Coronary artery (tissue), 2 donors: ENCODE measurements around the gene CYP2S1.
"Not testable (repeated sequence)": the region's sequence is repeated elsewhere in the genome, so short reads cannot be mapped to it uniquely, and the experiment has no call there.

Source experiments
- DNase-seq: peaks from one replicate; pipeline ENCODE4 v3.0.0-alpha.2; 2017; ENCODE audit warnings: low spot score
- H3K27ac ChIP-seq, 2 donors: fragments of 200-600 bp; sonication (generic); one replicate each; pipeline ENCODE4 v1.5.1; 2016 to 2019
- H3K4me3 ChIP-seq: fragments of 200-600 bp; sonication (generic); 2 replicates; pipeline ENCODE4 v1.5.1; 2016; ENCODE audit warnings: mild to moderate bottlenecking, moderate library complexity
- CTCF ChIP-seq: fragments of 200-600 bp; sonication (generic); IDR thresholded peaks from one replicate; pipeline ENCODE4 v1.5.1; 2019; ENCODE audit warnings: antibody characterized with exemption

The CYP2S1 gene

DNA sequence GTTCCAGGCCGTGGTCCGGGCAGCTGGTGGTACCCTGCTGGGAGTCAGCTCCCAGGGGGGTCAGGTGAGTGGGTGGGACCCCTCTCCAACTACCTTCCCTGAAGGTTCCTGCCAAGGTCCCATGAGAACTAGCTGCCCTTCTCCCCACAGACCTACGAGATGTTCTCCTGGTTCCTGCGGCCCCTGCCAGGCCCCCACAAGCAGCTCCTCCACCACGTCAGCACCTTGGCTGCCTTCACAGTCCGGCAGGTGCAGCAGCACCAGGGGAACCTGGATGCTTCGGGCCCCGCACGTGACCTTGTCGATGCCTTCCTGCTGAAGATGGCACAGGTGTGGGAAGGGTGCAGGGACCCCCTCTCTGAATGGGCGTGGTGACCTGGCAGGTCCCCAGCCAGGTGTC lies 5.5 kb downstream of the CYP2S1 start:
- no peak for TF ChIP-seq CTCF
- H3K4me3 ChIP-seq: no peak overlapping the region
- no peak overlapping the region for H3K27ac ChIP-seq
- no peak for DNase-seq

DNA sequence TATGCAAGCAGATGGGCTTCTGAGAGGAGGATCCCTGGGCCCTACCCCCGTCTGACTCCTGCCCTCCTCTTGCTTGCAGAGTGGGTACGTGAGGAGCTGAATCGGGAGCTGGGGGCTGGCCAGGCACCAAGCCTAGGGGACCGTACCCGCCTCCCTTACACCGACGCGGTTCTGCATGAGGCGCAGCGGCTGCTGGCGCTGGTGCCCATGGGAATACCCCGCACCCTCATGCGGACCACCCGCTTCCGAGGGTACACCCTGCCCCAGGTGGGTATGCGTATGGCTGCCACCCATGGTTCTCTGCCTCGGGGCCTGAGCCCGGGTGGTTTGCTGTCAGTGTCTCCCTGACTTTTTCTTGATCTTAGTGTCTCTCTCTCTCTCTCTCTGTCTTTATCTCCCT lies 10.4 kb downstream of the CYP2S1 start:
- no peak for TF ChIP-seq CTCF
- no peak overlapping the region for H3K27ac ChIP-seq
- H3K4me3 ChIP-seq: no peak overlapping the region
- no peak for DNase-seq

DNA sequence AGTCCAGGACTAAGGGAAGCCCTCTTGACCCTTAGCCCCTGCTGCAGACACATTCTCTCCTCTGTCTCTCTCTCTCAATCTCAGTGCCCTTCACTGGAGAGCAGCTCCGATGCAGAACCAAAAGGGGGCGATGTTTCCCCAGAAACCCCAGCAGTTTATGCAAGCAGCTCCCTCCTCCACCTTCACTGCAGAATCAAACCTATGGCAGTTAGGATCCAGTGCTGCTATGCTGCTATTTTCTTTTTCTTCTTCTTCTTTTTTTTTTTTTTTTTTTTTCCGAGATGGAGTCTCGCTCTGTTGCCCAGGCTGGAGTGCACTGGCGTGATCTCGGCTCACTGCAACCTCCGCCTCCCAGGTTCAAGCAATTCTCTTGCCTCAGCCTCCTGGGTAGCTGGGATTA lies 11.3 kb downstream of the CYP2S1 start:
- peak; percentile 83 for DNase-seq
- not testable (repeated sequence) for H3K4me3 ChIP-seq, H3K27ac ChIP-seq
- peak; percentile 81 for TF ChIP-seq CTCF

DNA sequence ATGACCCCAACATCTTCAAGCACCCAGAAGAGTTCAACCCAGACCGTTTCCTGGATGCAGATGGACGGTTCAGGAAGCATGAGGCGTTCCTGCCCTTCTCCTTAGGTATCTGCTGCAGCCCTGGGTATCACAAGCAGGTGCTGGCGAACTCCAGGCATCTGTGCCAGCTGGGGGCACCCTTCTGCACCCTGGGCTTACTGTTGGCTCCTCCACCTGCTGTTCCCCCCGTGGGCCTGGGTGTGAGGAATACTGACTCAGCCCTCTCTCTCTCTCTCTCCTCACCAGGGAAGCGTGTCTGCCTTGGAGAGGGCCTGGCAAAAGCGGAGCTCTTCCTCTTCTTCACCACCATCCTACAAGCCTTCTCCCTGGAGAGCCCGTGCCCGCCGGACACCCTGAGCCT lies 13.0 kb downstream of the CYP2S1 start:
- no peak overlapping the region for H3K4me3 ChIP-seq
- DNase-seq: no peak
- no peak for TF ChIP-seq CTCF
- H3K27ac ChIP-seq: peak overlapping the region; percentile 77 to 88

GRCh38 chr19:41206456-41206855 lies 13.4 kb downstream of the CYP2S1 start:
- H3K27ac ChIP-seq: peak overlapping the region; percentile 77 to 88
- H3K4me3 ChIP-seq: no peak overlapping the region
- TF ChIP-seq CTCF: no peak
- DNase-seq: no peak

DNA sequence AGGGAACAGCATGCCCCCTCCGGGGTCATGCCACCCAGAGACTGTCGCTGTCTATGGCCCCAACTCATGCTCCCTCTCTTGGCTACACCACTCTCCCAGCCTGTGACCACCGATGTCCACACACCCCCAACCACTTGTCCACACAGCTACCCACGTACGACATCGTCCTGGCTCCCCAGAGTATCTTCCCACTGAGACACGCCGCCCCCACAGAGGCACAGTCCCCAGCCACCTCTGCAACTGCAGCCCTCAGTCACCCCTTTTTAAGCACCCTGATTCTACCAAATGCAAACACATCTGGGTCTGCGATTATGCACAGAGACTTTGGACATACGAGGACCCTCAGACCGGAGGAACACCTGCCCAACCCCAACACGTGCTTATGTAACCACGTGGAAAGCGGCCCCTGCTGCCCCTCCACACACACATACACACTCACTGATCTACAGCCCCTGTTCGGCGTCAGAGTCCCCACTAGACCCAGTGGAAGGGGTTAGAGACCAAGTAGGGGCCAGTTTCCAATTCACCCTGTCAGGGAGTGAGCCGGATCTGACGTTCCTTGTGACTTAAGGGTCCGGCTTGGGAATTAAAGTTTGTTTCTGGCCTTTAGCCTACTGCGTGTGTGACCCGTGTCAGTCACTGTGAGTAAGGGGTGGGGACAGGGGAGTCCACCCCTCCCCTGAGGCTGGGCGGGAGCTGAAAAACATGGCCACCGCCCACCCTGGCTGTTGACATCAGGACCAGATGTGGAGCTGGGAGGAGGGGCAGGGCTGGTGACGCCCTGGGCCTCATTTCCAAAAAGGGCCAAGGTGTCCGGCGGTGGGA lies 14.1 kb downstream of the CYP2S1 start:
- peak overlapping the region; percentile 77 to 88 for H3K27ac ChIP-seq
- H3K4me3 ChIP-seq: peak overlapping the region; percentile 47
- peak; percentile 90 for DNase-seq
- no peak for TF ChIP-seq CTCF

GRCh38 chr19:41214161-41214560 lies 21.1 kb downstream of the CYP2S1 start:
- TF ChIP-seq CTCF: no peak
- Histone ChIP-seq H3K27ac (no peak overlapping the region), H3K4me3 (no peak overlapping the region)
- no peak for DNase-seq
